ENCODE results near the gene JAML.

The JAML gene

GRCh38 chr11:118167906-118168305, 56.9 kb downstream of the JAML start:
- Histone ChIP-seq H3K36me3 (no peaks in the 10 kb centered on the region), H3K4me3 (ENCODE audit: low read depth in 1 of 2, low read length in 1 of 2) (no peak overlapping the region), H3K27ac (no peak overlapping the region), H3K4me1 (ENCODE audit: control insufficient read depth in 1 of 2, insufficient read depth in 1 of 2, low read depth in 1 of 2, low read length in 1 of 2) (peaks cover 14 to 18% of the 10 kb centered on the region in 2 experiments), H3K9me3 (no peaks in the 10 kb centered on the region), H3K27me3 (peaks cover 28% of the 10 kb centered on the region)
- TF ChIP-seq CTCF (IDR thresholded peaks at IDR 0.05): no peak

DNA sequence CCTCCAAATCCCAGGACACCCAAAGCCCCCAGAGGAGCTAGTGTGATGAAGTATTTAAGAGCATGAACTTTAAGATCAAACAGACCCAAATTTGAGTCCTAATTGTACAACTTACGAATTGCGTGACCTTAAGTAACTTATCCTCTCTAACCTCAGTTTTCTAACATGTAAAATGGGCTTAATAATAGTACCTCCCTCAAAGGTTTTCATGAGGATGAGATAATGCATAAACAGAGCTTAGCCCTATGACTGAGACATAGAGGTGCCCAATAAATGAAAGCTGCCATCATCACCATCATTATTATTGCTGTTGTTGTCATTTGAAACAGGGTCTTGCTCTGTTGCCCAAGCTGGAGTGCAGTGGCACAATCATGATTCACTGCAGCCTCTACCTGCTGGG, 57.6 kb downstream of the JAML start:
- TF ChIP-seq CTCF (IDR thresholded peaks at IDR 0.05): no peak
- H3K4me1 ChIP-seq (ENCODE audit: control insufficient read depth in 1 of 2, insufficient read depth in 1 of 2, low read depth in 1 of 2, low read length in 1 of 2): peaks cover 14 to 21% of the 10 kb centered on the region in 2 experiments
- H3K36me3 ChIP-seq: no peaks in the 10 kb centered on the region
- H3K27me3 ChIP-seq: peaks cover 28% of the 10 kb centered on the region
- H3K27ac ChIP-seq: no peak overlapping the region
- H3K9me3 ChIP-seq: no peaks in the 10 kb centered on the region
- H3K4me3 ChIP-seq (ENCODE audit: low read depth in 1 of 2, low read length in 1 of 2): no peak overlapping the region

GRCh38 chr11:118166641-118167040, 58.2 kb downstream of the JAML start:
- H3K27ac ChIP-seq: no peak overlapping the region
- TF ChIP-seq CTCF (IDR thresholded peaks at IDR 0.05): no peak
- H3K36me3 ChIP-seq: no peaks in the 10 kb centered on the region
- H3K4me3 ChIP-seq (ENCODE audit: low read depth in 1 of 2, low read length in 1 of 2): no peak overlapping the region
- peaks cover 11 to 17% of the 10 kb centered on the region in 2 experiments for H3K4me1 ChIP-seq (ENCODE audit: control insufficient read depth in 1 of 2, insufficient read depth in 1 of 2, low read depth in 1 of 2, low read length in 1 of 2)
- peaks cover 28% of the 10 kb centered on the region for H3K27me3 ChIP-seq
- H3K9me3 ChIP-seq: no peaks in the 10 kb centered on the region

DNA sequence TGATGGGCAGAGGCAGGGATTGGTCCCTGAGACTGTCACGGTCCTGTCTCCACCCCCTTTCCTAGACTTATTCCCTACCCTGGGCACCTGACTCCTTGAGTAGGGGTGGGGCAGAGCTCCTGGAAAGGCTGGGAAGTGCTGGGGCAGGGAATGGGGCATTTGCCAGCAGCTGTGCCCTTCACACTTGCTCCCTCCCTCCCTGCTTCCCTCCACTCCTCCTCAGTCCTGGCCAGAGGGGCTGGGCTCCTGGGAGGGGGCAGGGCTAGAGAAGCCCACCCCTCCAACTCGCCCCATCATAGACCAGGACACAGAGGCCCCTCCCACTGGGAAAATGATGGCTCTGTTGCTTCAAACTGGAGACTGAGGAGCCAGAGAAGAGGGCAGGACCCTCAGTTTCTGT, 59.9 kb downstream of the JAML start:
- no peak for TF ChIP-seq CTCF (IDR thresholded peaks at IDR 0.05)
- Histone ChIP-seq H3K9me3 (no peaks in the 10 kb centered on the region), H3K36me3 (no peaks in the 10 kb centered on the region), H3K27ac (no peak overlapping the region), H3K4me1 (ENCODE audit: control insufficient read depth in 1 of 2, insufficient read depth in 1 of 2, low read depth in 1 of 2, low read length in 1 of 2) (peaks cover 11 to 12% of the 10 kb centered on the region in 2 experiments), H3K27me3 (peaks cover 20% of the 10 kb centered on the region), H3K4me3 (ENCODE audit: low read depth in 1 of 2, low read length in 1 of 2) (no peak overlapping the region)

- Histone ChIP-seq H3K36me3 (no peaks in the 10 kb centered on the region), H3K27ac (no peak overlapping the region), H3K4me3 (ENCODE audit: low read depth in 1 of 2, low read length in 1 of 2) (no peak overlapping the region), H3K27me3 (peaks cover 24% of the 10 kb centered on the region), H3K4me1 (ENCODE audit: control insufficient read depth in 1 of 2, insufficient read depth in 1 of 2, low read depth in 1 of 2, low read length in 1 of 2) (peaks cover 11 to 12% of the 10 kb centered on the region in 2 experiments), H3K9me3 (no peaks in the 10 kb centered on the region)
- TF ChIP-seq CTCF (IDR thresholded peaks at IDR 0.05): no peak
Observed at GRCh38 chr11:118163494-118163893, 61.3 kb downstream of the JAML start.

DNA sequence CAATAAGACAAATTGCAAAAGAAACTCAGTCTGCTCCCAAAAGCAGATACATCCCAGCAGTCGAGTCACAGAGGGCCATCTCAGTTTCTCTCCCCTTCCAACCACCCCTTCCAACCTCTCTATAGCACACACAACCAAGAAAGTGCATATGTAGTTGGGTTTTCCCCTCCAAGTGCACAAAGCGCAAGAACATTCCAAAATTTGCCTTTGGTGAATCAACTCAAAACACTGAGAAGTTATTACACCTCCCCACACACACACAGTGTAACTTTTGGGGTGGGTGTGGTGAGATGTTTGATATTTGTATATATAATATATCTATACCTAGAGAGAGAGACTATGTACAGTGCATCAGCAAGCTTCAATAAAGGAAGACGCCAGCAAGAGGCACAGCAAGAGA, 62.0 kb downstream of the JAML start:
- Histone ChIP-seq H3K36me3 (no peaks in the 10 kb centered on the region), H3K9me3 (no peaks in the 10 kb centered on the region), H3K4me3 (ENCODE audit: low read depth in 1 of 2, low read length in 1 of 2) (no peak overlapping the region), H3K4me1 (ENCODE audit: control insufficient read depth in 1 of 2, insufficient read depth in 1 of 2, low read depth in 1 of 2, low read length in 1 of 2) (peaks cover 11 to 12% of the 10 kb centered on the region in 2 experiments), H3K27ac (no peak overlapping the region), H3K27me3 (peaks cover 25% of the 10 kb centered on the region)
- TF ChIP-seq CTCF (IDR thresholded peaks at IDR 0.05): no peak
